A673 (cell line): ENCODE measurements around the gene KMT5C. TPM values are rescaled to one million over a fixed set of nuclear protein-coding genes. Genes with fewer than 3 reads are reported as not detected.

Source experiments
- BruUV-seq: library from RNA; stranded (reverse); fragments of 400-500 nt; replicated peaks from 2 replicates; lab custom pipeline; 2021; lab: Mats Ljungman, UMichigan
- CTCF ChIA-PET: fragments of 300-600 bp; sonication (Branson Sonifier 250); formaldehyde crosslinking; loops from one replicate; lab custom pipeline; 2022; ENCODE audit warnings: antibody characterized with exemption; lab: Charles Lee
- POLR2A ChIA-PET: fragments of 300-600 bp; sonication (Branson Sonifier 250); formaldehyde crosslinking; loops from one replicate; lab custom pipeline; 2022; ENCODE audit warnings: antibody characterized with exemption; ENCODE audit not compliant: low non-redundant PET; lab: Charles Lee
- DNase-seq: peaks from one replicate; pipeline ENCODE4 v3.0.0-alpha.2; 2015; ENCODE audit warnings: low spot score
- H3K27ac ChIP-seq: fragments of 200-600 bp; sonication (generic); 2 replicates; pipeline ENCODE4 v1.5.1; 2016; ENCODE audit warnings: mixed run types, low read depth, mild to moderate bottlenecking, mixed read lengths, antibody characterized with exemption, low read length; ENCODE audit not compliant: poor library complexity, severe bottlenecking
- H3K27me3 ChIP-seq: fragments of 200-600 bp; sonication (generic); replicated peaks from 2 replicates; pipeline ENCODE4 v1.6.1; 2017; ENCODE audit warnings: mixed run types, low read depth, mild to moderate bottlenecking, mixed read lengths, antibody characterized with exemption, low read length; ENCODE audit not compliant: insufficient read depth, poor library complexity
- H3K36me3 ChIP-seq: fragments of 200-600 bp; sonication (generic); 2 replicates; pipeline ENCODE4 v1.6.1; 2016; ENCODE audit warnings: mixed run types, mild to moderate bottlenecking, mixed read lengths, antibody characterized with exemption, low read length; ENCODE audit not compliant: insufficient read depth, poor library complexity, severe bottlenecking
- H3K4me1 ChIP-seq: fragments of 200-600 bp; sonication (generic); 2 replicates; pipeline ENCODE4 v1.6.1; 2017; ENCODE audit warnings: mixed run types, mild to moderate bottlenecking, mixed read lengths, antibody characterized with exemption, low read length; ENCODE audit not compliant: insufficient read depth, poor library complexity, severe bottlenecking
- H3K4me3 ChIP-seq: fragments of 200-600 bp; sonication (generic); 2 replicates; pipeline ENCODE4 v1.5.1; 2016; ENCODE audit warnings: low read depth, mixed run types, mild to moderate bottlenecking, mixed read lengths, low read length; ENCODE audit not compliant: poor library complexity, severe bottlenecking
- H3K9me3 ChIP-seq: fragments of 200-600 bp; sonication (generic); 2 replicates; pipeline ENCODE4 v1.6.1; 2016; ENCODE audit warnings: mixed run types, low read depth, mild to moderate bottlenecking, mixed read lengths, antibody characterized with exemption, low read length; ENCODE audit not compliant: poor library complexity, severe bottlenecking
- CTCF ChIP-seq: fragments of 300-800, 200-600 bp; sonication (generic); conservative IDR thresholded peaks from 2 replicates; pipeline ENCODE4 v1.5.1; 2017; ENCODE audit warnings: low read depth, mild to moderate bottlenecking, antibody characterized with exemption, low read length, moderate library complexity, mixed read lengths
- EZH2 ChIP-seq: fragments of 200-600 bp; sonication (generic); IDR thresholded peaks from 2 replicates; pipeline ENCODE4 v1.6.1; 2017; ENCODE audit warnings: borderline replicate concordance, low read depth, mild to moderate bottlenecking, mixed read lengths, antibody characterized with exemption, low read length; ENCODE audit not compliant: poor library complexity, severe bottlenecking
- intact Hi-C: fragments of 100-400 bp; cut with micrococcal nuclease; formaldehyde crosslinking; loops from one replicate; pipeline ENCODE4 v1.10.0; 2022; ENCODE audit not compliant: unreplicated experiment
- total RNA-seq: library from RNA; stranded (reverse); gene quantifications from 2 replicates; pipeline ENCODE4 v1.2.3, GENCODE V29; 2021

KMT5C gene
- total RNA-seq, 1 experiment from 2014 or later = 19.7 TPM

- Histone ChIP-seq H3K9me3 (no peaks in the 10 kb centered on the region), H3K4me3 (no peak overlapping the region), H3K36me3 (no peaks in the 10 kb centered on the region), H3K27ac (no peak overlapping the region), H3K4me1 (peaks cover 14% of the 10 kb centered on the region), H3K27me3 (peaks cover 32% of the 10 kb centered on the region)
- POLR2A ChIA-PET = no interaction called here
- no peak for DNase-seq
- BruUV-seq = no TSS peak
- CTCF ChIA-PET = no interaction called here
- TF ChIP-seq CTCF (no peak), EZH2 (no peak)
- intact Hi-C loops = no loop called here
These were observed 12.4 kb downstream of the KMT5C start for GRCh38 chr19:55352040-55352439.

- Histone ChIP-seq H3K4me3 (no peak overlapping the region), H3K27me3 (peaks cover 32% of the 10 kb centered on the region), H3K4me1 (peaks cover 14% of the 10 kb centered on the region), H3K9me3 (no peaks in the 10 kb centered on the region), H3K36me3 (no peaks in the 10 kb centered on the region), H3K27ac (no peak overlapping the region)
- CTCF ChIA-PET = no interaction called here
- TF ChIP-seq CTCF = no peak
- TF ChIP-seq EZH2 = no peak
- POLR2A ChIA-PET = no interaction called here
- no TSS peak for BruUV-seq
- no peak for DNase-seq
- intact Hi-C loops = no loop called here
These were observed 13.0 kb downstream of the KMT5C start for GRCh38 chr19:55352549-55353145.

GRCh38 chr19:55353356-55353802, 13.7 kb downstream of the KMT5C start:
- BruUV-seq = no TSS peak
- no peak for DNase-seq
- H3K27ac ChIP-seq = no peak overlapping the region
- peaks cover 32% of the 10 kb centered on the region for H3K27me3 ChIP-seq
- ChIA-PET CTCF (no interaction called here), POLR2A (interaction anchor here (0.7 kb wide), 1 partner anchor 14 kb away, joined by 3 read pairs; no protein-coding TSS in a partner anchor)
- H3K4me1 ChIP-seq = peaks cover 7% of the 10 kb centered on the region
- H3K9me3 ChIP-seq = no peaks in the 10 kb centered on the region
- intact Hi-C loops = no loop called here
- H3K36me3 ChIP-seq = no peaks in the 10 kb centered on the region
- H3K4me3 ChIP-seq = peak overlapping the region; percentile 56
- no peak for TF ChIP-seq EZH2
- no peak for TF ChIP-seq CTCF
